GDM1 (cell line): ENCODE data around the gene TMEM131.

Source experiments
- DNase-seq: peaks from one replicate; lab custom pipeline; 2025; lab: John Stamatoyannopoulos, UW

The TMEM131 gene

GRCh38 chr2:98020516-98020915, 24.8 kb upstream of the TMEM131 start:
- DNase-seq: no peak

GRCh38 chr2:98016908-98017670, 21.3 kb upstream of the TMEM131 start:
- DNase-seq: no peak

- DNase-seq: no peak
Observed at GRCh38 chr2:98015671-98016070, 19.9 kb upstream of the TMEM131 start.

DNA sequence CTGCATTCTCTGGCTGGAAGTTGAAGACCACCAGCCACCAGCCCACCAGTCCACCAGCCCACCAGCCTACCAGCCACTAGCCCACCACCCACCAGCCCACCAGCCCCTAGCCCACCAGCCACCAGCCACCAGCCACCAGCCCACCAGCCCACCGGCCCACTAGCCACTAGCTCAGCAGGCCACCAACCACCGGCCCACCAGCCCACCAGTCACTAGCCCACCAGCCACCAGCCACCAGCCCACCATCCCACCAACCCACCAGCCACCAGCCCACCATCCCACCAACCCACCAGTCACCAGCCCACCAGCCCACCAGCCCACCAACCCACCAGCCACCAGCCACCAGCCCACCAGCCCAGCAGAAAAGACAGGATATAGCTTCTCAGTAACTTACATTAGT, 18.6 kb upstream of the TMEM131 start:
- no peak for DNase-seq

- DNase-seq: no peak
Observed at GRCh38 chr2:98013407-98014042, 17.8 kb upstream of the TMEM131 start.

GRCh38 chr2:98012561-98012991, 16.8 kb upstream of the TMEM131 start:
- no peak for DNase-seq

DNA sequence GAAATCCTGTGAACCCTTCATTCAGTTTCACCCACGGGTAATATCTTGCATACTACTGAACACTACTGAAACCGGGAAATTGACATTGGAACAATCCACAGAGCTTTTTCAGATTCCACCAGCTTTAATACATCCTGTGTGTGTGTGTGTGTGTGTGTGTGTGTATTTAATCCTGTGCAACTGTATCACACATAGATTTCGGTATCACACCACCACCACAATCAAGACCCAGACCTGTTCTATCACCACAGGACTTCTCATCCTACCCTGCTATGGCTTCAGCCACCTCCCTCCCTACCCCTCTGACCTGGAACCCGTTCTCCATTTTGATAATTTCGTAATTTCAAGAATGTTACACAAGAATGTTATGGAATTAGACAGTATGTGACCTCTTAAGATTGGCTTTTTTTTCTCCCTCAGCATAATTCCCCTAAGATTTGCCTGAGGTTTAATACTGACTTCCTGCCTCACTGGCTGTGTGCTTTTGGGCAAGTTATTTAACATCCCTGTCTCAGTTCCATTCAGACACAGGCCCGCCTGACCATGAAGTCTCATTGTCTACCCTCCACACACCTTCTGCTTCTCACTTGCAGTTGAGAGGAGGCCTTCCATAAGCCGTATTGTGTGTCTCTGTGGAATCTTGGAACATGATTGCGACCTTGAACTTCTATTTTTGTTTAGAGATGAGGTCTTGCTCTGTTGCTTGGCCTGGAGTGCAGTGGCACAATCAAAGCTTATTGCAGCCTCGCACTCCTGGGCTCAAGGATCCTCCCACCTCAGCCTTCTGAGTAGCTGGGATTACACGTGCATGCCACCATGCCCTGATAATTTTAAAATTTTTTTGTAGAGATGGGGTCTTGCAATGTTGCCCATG, 14.4 kb upstream of the TMEM131 start:
- DNase-seq: no peak

DNA sequence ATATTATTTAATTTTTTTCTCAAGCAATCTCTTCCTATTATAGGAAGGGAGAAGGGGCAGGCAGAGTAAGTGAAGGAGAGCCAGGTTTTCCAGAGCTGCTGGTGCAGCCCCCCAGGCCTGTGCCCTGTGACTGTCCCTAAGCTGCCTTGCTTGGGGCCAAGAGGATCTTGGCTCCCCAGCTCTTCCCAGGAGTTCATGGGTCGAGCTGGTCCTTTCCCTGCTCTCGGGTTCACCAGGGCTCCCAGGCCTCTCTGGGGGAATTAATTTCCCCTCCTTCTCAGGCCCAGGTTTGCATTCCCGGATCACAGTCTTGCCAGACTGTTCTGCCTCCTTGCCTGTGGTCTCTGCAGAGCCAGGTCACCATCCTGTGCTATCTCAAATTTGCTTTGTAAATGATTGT, 12.7 kb upstream of the TMEM131 start:
- no peak for DNase-seq

DNA sequence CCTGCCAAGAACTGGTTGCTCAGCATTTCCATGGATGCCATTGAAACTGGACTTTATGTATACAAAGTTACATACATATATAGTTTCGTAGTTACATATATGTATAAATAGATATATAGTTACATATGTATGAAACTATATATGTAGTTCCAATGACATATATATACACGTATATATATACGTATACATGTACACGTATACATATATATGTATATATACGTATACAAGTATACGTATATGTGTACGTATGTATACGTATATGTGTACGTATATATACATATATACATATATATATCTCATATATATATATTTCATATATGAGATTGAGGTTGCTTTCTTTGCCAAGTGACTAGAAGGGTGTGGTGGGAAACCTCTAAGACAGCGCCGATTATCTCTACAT, 10.6 kb upstream of the TMEM131 start:
- DNase-seq: no peak

DNA sequence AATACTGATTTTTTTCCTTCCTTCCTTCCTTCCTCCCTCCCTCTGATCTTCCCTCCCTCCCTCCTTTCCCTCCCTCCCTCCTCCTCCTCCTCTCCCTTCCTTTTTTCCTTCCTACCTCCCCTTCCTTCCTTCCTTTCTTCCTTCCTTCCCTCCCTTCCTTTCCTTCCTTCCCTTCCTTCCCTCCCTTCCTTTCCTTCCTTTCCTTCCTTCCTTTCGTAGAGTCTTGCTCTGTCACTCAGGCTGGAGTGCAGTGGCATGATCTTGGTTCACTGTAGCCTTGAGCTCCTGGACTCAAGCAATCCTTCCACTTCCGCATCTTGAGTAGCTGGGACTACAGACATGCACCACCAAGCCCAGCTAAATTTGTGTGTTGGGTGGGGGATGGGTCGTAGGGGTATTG, 8.9 kb upstream of the TMEM131 start:
- DNase-seq: no peak

GRCh38 chr2:98004047-98004446, 8.3 kb upstream of the TMEM131 start:
- DNase-seq: no peak

GRCh38 chr2:97999536-97999935, 3.8 kb upstream of the TMEM131 start:
- no peak for DNase-seq

DNA sequence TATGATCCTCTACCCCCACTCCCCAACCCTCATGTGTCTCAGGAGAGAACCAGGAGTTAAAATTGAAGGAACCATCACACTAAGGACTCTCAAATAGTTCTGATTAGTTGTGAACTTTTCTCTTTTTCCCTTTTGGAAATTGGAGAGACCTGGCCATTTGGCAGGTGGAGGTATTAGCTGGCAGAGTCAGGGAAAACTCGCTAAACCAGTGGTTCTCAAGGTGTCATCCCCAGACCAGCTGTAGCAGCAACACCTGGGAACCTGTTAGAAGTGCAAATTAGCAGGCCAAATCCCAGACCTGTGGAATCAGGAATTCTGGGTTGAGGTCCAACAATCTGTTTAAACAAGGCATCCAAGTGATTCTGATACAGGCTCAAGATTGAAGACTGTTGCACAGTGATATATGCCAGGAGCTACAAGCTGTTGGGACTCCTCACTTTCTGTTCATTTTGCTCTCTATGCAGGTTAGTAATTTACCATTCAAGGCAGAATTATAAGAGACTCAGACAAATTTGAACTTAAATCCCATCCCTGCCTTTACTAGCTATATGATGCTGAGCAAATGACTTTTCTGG, 2.8 kb upstream of the TMEM131 start:
- no peak for DNase-seq

- DNase-seq: no peak
Observed at GRCh38 chr2:97997784-97998392, 2.1 kb upstream of the TMEM131 start.

GRCh38 chr2:97996679-97997078, 931 bp upstream of the TMEM131 start:
- no peak for DNase-seq

DNA sequence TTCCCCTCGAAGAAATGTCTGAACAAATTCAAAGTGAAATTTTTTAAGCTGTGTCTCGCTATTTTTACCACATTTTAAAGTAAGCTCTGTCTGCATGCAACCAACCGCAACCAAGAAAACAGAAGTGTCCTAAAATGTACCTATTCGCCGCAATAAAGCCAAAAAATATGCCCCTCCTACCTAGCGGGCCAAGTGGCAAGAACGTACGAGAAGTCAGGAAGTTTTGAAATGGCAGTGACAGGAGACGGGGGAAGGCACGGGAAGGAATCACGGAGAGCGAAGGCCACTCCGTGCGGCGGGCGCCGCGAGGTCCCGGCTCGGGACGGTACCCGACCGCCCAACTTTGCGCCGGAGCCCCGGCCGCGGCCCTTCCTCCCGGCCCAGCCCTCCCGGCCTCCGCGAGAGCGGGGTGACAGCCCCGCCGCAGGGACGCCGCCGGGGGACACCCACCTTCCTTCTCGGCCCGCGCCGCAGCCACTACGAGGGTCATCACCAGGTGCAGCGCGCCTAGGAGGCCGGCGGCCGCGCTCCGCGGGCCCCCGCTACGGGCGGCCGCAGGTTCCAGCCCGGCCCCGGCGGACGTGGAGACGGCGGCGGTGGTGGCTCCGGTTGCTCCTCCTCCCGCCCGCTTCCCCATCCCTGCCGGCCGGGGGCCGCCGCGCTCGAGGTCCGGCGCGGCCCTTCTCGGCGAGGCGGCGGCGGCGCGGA, 568 bp downstream of the TMEM131 start:
- peak; percentile 21 for DNase-seq

DNA sequence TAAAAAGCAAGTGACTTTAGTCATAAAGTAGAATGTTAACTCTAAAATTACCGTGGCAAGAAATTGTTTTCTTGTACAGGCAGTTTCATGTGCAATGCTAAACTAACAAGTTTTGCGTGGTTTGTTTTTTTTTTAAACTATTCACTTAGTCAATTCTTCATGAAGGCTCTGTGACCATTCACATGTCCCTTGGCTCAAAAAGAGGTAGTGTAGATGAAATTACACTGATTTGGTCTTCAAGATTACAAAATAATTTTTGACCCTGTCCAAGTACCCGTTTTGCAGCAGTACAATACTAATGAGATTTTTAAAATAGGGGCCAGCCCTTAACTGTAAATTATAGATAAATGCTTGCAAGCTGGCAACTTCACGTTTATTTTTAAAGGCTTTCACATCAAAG, 1.3 kb downstream of the TMEM131 start:
- no peak for DNase-seq

DNA sequence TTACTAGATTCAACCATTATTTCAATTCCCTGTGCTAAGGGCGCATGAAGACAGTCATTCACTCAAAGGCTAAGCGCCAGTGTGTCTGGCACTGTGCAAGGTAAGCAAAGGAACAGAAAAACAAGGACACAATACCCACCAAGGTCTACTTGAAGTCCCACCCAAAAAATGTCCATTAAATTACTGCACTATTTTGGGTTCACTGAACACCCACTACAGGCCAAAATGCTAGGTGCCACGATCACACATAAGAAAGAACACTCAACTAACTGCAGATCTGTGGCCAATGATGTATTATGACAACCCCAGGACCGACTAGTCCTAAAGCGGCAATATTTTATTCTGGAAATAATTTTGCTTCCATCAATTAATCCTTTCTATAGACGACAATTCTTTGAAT, 1.8 kb downstream of the TMEM131 start:
- DNase-seq: no peak

GRCh38 chr2:97992836-97993825, 2.6 kb downstream of the TMEM131 start:
- no peak for DNase-seq
